Neural cell (in vitro differentiated cells): ENCODE measurements around the gene ANKS1A. TPM values are rescaled to one million over a fixed set of nuclear protein-coding genes. Genes with fewer than 3 reads are reported as not detected.

Experiments used
- polyA plus RNA-seq: library from polyadenylated mRNA; depleted of rRNA; stranded (reverse); fragments of >200 nt; gene quantifications from 2 replicates; pipeline ENCODE4 v1.2.3, GENCODE V29; 2014
- small RNA-seq, 3 experiments: library from RNA; depleted of rRNA; stranded (forward); fragments of <200 nt; gene quantifications; one replicate each; pipeline ENCODE3, GENCODE V24; 2012

ANKS1A gene
- polyA plus RNA-seq, 1 donor from 2014 or later, result 22.6 TPM

Small RNAs within 50 kb of the gene (small RNA-seq; reads per million reads assigned to genes)
- 0 reads per million in 3 experiments for gene AL138721.1

Other genes with a start within 250 kb of the ANKS1A start
- 15.3 and 16.0 TPM in 2 replicates for gene ILRUN, start 192.5 kb upstream of the ANKS1A start, polyA plus RNA-seq
- 241 and 251 TPM in 2 replicates for gene SNRPC, start 131.8 kb upstream of the ANKS1A start, polyA plus RNA-seq
- 10.2 and 11.2 TPM in 2 replicates for gene BLTP3A, start 97.2 kb upstream of the ANKS1A start, polyA plus RNA-seq
- 110 and 115 TPM in 2 replicates for gene TAF11, start 1.2 kb upstream of the ANKS1A start, polyA plus RNA-seq